Skeletal muscle satellite cell (primary cell): ENCODE results near the gene NTN1.
"Not testable (repeated sequence)": the region's sequence is repeated elsewhere in the genome, so short reads cannot be mapped to it uniquely, and the experiment has no call there.

Source experiments
- H3K27me3 ChIP-seq: 2 replicates; pipeline ENCODE4 v1.7.0; 2013; ENCODE audit warnings: low read length; ENCODE audit not compliant: control insufficient read depth, insufficient read depth
- H3K36me3 ChIP-seq: 2 replicates; pipeline ENCODE4 v1.7.0; 2013; ENCODE audit warnings: mild to moderate bottlenecking, control low read depth, low read length; ENCODE audit not compliant: insufficient read depth
- H3K4me1 ChIP-seq: 2 replicates; pipeline ENCODE4 v1.7.0; 2013; ENCODE audit warnings: low read length; ENCODE audit not compliant: control insufficient read depth, insufficient read depth
- H3K4me2 ChIP-seq: 2 replicates; pipeline ENCODE4 v1.7.0; 2013; ENCODE audit warnings: mild to moderate bottlenecking, low read length
- H3K4me3 ChIP-seq: 2 replicates; pipeline ENCODE4 v1.7.0; 2013; ENCODE audit warnings: low read length
- H3K9ac ChIP-seq: 2 replicates; pipeline ENCODE4 v1.7.0; 2013; ENCODE audit warnings: mild to moderate bottlenecking, low read depth, low read length, moderate library complexity
- H3K9me3 ChIP-seq: replicated peaks from 2 replicates; pipeline ENCODE4 v1.7.0; 2013; ENCODE audit warnings: mild to moderate bottlenecking, control low read depth, low read length

Gene NTN1

DNA sequence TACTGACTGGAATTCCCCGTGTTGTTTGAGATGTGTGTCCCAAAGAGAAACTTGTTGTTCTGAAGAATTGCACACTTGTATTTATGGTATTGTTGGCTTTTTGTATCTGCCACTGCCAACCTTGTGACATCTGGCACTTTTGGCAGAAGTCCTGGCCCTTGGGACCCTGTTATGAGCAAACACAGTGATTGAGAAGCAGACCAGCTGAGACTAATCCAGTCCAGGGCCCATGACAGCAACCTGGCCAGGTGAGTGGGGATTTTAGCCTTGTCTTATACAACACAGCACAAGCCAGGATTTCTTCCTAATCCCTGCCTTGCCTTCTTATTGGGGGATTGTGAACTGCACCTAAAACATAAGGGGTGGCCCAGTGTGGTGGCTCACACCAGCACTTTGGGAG lies 80.0 kb downstream of the NTN1 start:
- Histone ChIP-seq H3K4me1 (no peaks in the 10 kb centered on the region), H3K9ac (no peak overlapping the region), H3K4me2 (no peak overlapping the region), H3K9me3 (no peaks in the 10 kb centered on the region), H3K27me3 (no peaks in the 10 kb centered on the region), H3K36me3 (no peaks in the 10 kb centered on the region), H3K4me3 (no peak overlapping the region)

DNA sequence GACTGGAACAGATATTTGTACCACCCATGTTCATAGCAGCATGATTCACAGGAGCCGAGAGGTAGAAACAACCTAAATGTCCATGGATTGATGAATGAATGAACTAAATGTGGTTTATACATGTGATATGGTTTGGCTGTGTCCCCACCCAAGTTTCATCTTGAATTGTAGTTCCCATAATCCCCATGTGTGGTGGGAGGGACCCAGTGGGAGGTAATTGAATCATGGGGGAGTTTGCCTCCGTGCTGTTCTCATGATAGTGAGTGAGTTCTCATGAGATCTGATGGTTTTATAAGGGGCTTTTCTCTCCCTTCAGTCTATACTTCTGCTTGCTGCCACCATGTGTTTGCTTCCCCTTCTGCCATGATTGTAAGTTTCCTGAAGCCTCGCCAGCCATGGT lies 81.9 kb downstream of the NTN1 start:
- not testable (repeated sequence) for H3K4me1 ChIP-seq, H3K36me3 ChIP-seq, H3K9ac ChIP-seq, H3K4me2 ChIP-seq, H3K9me3 ChIP-seq, H3K27me3 ChIP-seq, H3K4me3 ChIP-seq

DNA sequence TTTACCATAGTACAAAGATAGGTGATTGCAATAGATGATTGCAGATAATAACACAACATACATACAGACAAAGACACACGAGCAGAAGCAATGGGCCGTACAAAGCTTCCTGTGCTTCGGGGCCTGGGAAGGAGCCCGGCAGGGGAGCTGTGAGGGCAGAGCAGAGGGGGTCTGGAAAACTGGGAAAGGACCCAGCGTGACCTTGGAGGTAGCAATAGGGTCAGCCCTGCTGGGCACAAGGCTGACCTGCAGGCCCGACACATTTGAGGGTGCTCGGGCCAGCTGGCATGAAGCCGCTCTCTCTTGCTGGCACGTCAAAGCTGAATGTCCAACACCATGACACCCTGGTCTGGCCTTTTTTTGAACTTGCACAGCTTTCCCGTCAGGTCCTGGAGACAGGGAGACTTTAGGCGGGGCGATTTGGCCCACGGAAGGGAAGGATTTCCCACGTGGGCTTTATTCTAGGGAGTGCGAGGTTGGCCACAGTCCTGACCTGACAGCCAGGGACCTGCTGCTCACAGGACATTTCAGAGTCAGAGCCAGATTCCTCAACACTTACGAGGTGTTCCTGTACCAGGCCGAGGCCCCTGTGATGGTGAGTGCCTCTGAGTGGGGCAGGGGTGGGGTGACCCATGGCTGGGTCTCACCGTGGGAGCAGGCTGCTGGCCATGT lies 83.2 kb downstream of the NTN1 start:
- H3K4me3 ChIP-seq: no peak overlapping the region
- no peak overlapping the region for H3K4me2 ChIP-seq
- H3K9me3 ChIP-seq: no peaks in the 10 kb centered on the region
- no peak overlapping the region for H3K9ac ChIP-seq
- no peaks in the 10 kb centered on the region for H3K36me3 ChIP-seq
- H3K4me1 ChIP-seq: no peaks in the 10 kb centered on the region
- H3K27me3 ChIP-seq: no peaks in the 10 kb centered on the region

DNA sequence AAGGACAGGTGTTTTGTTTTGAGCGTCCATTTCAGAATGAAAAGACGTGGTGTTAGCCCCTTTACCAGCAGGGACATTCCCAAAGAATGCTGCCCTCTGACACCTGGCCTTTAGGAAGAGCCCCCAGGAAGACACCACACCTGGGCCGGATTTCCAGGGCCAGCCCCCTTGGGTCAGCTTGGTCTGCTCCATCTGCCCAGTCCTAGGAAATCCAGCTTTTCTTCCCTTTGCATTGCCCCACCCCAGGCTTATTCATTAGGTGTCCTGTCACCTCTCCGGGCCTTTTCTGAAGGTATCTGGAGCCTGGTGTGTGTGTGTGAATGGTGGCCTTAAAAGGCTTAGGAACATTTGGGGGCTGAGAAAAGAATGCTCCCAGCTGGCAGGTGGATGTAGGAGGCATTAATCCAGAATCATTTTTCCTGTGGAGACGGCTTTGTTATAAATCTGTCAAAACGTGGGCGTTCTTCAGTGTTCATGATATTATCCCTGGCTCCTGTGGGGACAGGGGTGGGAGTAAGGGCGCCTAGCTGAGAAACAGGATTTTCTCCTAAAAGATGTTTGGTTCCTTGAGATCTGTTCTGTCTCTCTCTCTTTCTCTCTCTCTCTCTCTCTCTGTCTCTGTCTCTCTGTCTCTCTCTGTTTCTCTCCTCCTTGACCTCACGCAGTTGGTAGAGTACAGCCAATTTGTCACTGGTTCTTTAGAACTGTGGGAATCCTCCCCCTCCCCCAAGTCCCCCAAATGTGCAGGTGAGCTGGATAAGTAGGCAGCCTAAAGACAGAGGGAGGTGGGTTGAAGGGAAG lies 84.0 kb downstream of the NTN1 start:
- no peaks in the 10 kb centered on the region for H3K9me3 ChIP-seq
- no peak overlapping the region for H3K9ac ChIP-seq
- no peaks in the 10 kb centered on the region for H3K27me3 ChIP-seq
- no peak overlapping the region for H3K4me2 ChIP-seq
- no peak overlapping the region for H3K4me3 ChIP-seq
- H3K36me3 ChIP-seq: no peaks in the 10 kb centered on the region
- H3K4me1 ChIP-seq: no peaks in the 10 kb centered on the region

DNA sequence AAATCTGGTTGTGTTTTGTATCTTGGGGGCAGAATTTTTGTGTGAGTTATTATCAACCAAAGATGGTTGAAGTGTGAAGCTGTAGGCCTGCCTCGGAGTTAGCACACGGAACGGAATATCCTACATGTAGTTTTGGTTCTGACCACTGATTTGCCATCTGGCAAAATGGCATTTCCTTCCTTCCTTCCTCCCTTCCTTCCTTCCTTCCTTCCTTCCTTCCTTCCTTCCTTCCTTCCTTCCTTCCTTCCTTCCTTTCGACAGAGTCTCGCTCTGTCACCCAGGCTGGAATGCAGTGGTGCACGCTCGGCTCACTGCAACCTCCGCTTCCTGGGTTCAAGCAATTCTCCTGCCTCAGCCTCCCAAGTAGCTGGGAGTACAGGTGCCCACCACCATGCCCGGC lies 85.0 kb downstream of the NTN1 start:
- H3K27me3 ChIP-seq, H3K4me1 ChIP-seq, H3K4me2 ChIP-seq: not testable (repeated sequence)

DNA sequence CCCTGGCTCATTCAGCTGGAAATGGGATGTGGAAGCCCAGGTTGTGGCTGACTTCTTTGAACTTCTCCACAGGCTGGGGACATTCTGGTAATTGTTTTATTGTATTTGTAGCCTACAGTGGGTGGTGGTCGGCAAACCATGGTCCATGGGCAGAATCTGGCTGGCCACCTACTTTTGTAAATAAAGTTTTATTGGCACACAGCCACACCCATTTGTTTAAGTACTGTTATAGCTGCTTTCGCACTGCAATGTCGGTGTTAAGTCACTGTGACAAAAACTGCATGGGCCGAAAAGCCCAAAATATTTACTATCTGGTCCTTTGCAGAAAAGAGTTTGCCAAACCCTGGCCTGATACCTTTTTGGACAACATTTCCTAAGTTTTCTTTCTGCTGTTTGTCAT lies 86.2 kb downstream of the NTN1 start:
- Histone ChIP-seq H3K9me3 (no peaks in the 10 kb centered on the region), H3K4me2 (no peak overlapping the region), H3K36me3 (no peaks in the 10 kb centered on the region), H3K27me3 (no peaks in the 10 kb centered on the region), H3K9ac (no peak overlapping the region), H3K4me1 (no peaks in the 10 kb centered on the region), H3K4me3 (no peak overlapping the region)

More for the DNA sequence above, 85.0 kb downstream of the NTN1 start:
- H3K9me3 ChIP-seq, H3K4me3 ChIP-seq, H3K9ac ChIP-seq, H3K36me3 ChIP-seq: not testable (repeated sequence)

DNA sequence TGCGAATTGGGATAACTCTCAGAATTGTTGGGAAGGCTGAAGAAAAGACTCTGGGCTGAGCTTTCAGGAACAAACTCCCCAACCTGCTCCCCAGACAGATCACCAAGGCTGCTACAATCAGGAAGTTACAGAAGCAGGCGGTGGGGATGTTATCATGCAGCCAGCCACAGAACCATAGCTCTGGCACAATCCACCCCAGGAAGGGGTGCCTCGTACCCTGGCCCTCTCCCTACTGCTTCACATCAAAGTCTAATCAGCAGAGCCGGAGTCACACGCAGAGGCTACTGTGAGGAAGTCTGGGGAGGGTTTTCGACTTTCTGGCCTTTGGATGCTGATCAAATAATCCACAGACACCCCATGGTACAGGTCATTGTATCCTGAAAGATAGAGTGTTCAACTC lies 86.8 kb downstream of the NTN1 start:
- no peaks in the 10 kb centered on the region for H3K9me3 ChIP-seq
- H3K4me1 ChIP-seq: no peaks in the 10 kb centered on the region
- no peaks in the 10 kb centered on the region for H3K36me3 ChIP-seq
- no peak overlapping the region for H3K9ac ChIP-seq
- H3K27me3 ChIP-seq: no peaks in the 10 kb centered on the region
- no peak overlapping the region for H3K4me2 ChIP-seq
- no peak overlapping the region for H3K4me3 ChIP-seq

DNA sequence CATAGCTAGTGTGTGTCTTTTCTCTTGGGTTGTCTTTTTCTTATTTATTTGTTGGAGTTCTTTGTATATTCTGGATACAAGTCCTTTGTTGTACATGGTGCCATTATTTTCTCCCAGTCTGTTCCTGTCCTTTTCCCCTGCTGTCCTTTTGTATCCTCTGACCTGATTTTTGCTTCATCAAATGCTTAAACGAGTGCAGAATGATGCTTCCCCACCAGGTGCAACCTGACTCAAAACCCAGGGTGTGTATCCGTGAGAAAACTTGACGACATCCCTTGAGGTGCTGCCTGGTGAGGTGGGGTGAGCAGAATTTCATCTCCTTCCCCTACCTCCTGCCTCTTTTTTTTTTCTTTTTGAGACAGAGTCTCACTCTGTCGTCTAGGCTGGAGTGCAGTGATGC lies 88.6 kb downstream of the NTN1 start:
- Histone ChIP-seq H3K4me2 (no peak overlapping the region), H3K4me3 (no peak overlapping the region), H3K36me3 (no peaks in the 10 kb centered on the region)

DNA sequence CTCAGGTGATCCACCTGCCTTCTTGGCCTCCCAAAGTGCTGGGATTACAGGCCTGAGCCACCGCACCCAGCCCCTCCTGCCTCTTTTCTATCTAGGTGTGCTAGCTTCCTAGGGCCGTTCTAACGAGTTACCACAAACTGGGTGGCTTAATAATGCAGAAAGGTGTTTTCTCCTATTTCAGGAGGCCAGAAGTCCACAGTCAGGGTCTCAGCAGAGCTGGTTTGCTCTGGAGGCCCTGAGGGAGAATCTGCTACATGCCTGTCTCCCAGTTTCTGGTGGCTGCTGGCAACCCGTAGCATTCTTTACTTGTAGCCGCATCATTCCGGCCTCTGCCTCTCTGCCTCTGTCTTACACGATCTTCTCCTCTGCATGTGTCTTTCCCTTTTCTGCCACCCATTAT lies 89.2 kb downstream of the NTN1 start:
- Histone ChIP-seq H3K4me2 (no peak overlapping the region), H3K36me3 (no peaks in the 10 kb centered on the region), H3K27me3 (no peaks in the 10 kb centered on the region), H3K4me3 (no peak overlapping the region), H3K4me1 (no peaks in the 10 kb centered on the region), H3K9ac (no peak overlapping the region), H3K9me3 (no peaks in the 10 kb centered on the region)

More for the DNA sequence above, 88.6 kb downstream of the NTN1 start:
- Histone ChIP-seq H3K9ac (no peak overlapping the region), H3K4me1 (no peaks in the 10 kb centered on the region), H3K9me3 (no peaks in the 10 kb centered on the region), H3K27me3 (no peaks in the 10 kb centered on the region)

DNA sequence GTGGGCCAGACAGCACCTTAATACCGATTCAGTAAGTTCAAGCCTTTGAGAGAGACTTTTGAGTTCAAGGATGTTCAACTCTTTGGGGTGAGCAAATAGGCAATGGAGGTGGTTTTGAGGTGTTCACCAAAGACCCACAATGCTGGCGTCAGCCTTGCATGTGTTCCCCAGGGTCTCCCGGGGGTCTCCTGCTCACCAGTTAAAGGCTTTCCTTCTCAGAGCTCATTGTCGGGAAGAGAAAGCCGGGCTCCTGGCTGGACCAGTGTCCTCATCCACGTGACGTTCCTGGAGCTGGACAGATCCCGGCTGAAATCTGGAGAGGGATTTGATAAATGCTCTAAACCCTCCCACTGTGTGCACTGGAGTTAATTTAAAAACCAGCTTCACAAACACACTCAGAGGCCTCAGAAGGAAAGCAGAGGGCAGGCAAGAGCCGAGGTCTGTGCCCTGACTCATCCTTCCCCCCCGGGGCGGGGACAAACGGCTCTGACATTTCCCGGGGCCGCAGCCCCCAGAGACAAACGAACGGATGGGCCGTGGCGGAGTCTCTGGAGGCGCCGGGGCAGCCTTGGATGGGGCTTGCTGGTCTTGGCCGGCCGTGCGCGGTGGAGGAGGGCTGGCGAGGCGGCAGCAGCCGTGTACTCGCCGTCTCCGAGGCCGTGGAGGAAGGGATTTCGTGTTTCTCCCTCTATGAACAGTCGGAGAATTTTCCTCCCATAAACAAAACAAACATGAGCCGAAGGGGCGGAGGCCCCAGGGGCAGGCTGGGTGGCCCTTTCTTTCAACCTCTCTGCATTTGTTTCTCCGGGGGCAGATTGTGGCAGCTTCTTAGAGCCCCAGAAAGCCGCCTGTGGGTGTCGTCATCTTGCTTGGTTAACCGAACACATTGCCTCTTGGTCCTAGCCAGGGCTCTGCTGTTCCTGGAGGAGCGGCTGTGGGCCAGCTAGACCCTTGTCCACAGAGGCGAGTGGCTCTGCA lies 94.2 kb downstream of the NTN1 start:
- Histone ChIP-seq H3K4me2 (peak overlapping the region; percentile 79), H3K4me3 (peak overlapping the region; percentile 55), H3K36me3 (no peaks in the 10 kb centered on the region), H3K27me3 (no peaks in the 10 kb centered on the region), H3K9me3 (no peaks in the 10 kb centered on the region), H3K4me1 (no peaks in the 10 kb centered on the region), H3K9ac (peak overlapping the region; percentile 22)

DNA sequence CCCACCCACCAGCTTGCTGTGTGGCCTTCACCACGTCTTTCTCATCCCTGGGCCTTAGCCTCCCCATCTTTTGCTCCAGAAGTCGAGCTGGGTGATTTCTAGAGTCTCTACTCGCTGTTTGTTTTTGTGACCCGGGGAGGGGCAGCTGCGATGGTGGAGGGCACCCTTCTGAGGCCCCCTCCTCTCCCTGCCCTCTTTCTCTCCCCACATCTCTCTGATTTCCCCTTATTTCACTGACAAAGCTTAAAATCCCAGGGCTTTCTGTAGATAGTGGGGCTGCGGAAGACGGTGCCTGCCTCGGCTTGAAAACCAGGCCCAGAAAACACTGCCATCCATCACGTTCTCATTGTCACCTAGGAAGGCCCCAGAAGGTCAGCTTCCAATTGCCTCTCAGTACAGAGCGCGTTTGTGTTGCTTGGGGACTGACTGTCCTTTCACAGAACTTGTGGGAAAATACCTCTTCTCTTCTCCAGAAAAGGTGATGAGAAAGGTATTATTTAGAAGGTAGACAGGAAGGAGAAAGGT lies 95.1 kb downstream of the NTN1 start:
- Histone ChIP-seq H3K36me3 (no peaks in the 10 kb centered on the region), H3K4me2 (no peak overlapping the region), H3K4me3 (no peak overlapping the region), H3K27me3 (no peaks in the 10 kb centered on the region), H3K9me3 (no peaks in the 10 kb centered on the region), H3K4me1 (no peaks in the 10 kb centered on the region), H3K9ac (no peak overlapping the region)
